Large intestine (tissue), 3 donors: ENCODE data around the gene RPP25. TPM values are rescaled to one million over a fixed set of nuclear protein-coding genes. Genes with fewer than 3 reads are reported as not detected.

ENCODE experiments used
- DNase-seq, 2 donors: peaks; one replicate each; pipeline versions ENCODE4 v3.0.0 to v3.0.0-alpha.2; 2013
- H3K27ac ChIP-seq: one replicate; pipeline ENCODE4 v1.5.1; 2013; ENCODE audit warnings: low read length
- H3K27me3 ChIP-seq: 2 replicates; pipeline ENCODE4 v1.6.1; 2013; ENCODE audit warnings: low read length; ENCODE audit not compliant: control insufficient read depth, insufficient read depth
- H3K36me3 ChIP-seq: 2 replicates; pipeline ENCODE4 v1.6.1; 2013; ENCODE audit warnings: low read length; ENCODE audit not compliant: control insufficient read depth, insufficient read depth
- H3K4me1 ChIP-seq: one replicate; pipeline ENCODE4 v1.6.1; 2013; ENCODE audit warnings: low read length; ENCODE audit not compliant: control insufficient read depth, insufficient read depth
- H3K4me3 ChIP-seq: one replicate; pipeline ENCODE4 v1.5.1; 2013; ENCODE audit warnings: low read length
- H3K9me3 ChIP-seq: one replicate; pipeline ENCODE4 v1.6.1; 2013; ENCODE audit warnings: mild to moderate bottlenecking, low read depth, low read length, moderate library complexity; ENCODE audit not compliant: control insufficient read depth
- WGBS: methylation state at CpG from one replicate; pipeline ENCODE4 v1.1.5; 2013; ENCODE audit warnings: low lambda C conversion rate; ENCODE audit not compliant: insufficient coverage; 5-methylcytosine and 5-hydroxymethylcytosine counted together
- polyA plus RNA-seq: library from polyadenylated mRNA; unstranded; fragments of 120-200 nt; gene quantifications from one replicate; pipeline ENCODE4 v1.2.1, GENCODE V29; 2013

The RPP25 gene
- polyA plus RNA-seq, 1 donor = 6.2 TPM

- H3K4me1 ChIP-seq = no peaks in the 10 kb centered on the region
- no peaks in the 10 kb centered on the region for H3K36me3 ChIP-seq
- 0% methylated on average over 1 of the region's 3 CpGs for WGBS
- no peak for DNase-seq
- no peak overlapping the region for H3K27ac ChIP-seq
- no peaks in the 10 kb centered on the region for H3K9me3 ChIP-seq
- H3K4me3 ChIP-seq = no peak overlapping the region
- H3K27me3 ChIP-seq = peaks cover 26% of the 10 kb centered on the region
Observed at GRCh38 chr15:74964794-74965193, 8.2 kb upstream of the RPP25 start.

DNA sequence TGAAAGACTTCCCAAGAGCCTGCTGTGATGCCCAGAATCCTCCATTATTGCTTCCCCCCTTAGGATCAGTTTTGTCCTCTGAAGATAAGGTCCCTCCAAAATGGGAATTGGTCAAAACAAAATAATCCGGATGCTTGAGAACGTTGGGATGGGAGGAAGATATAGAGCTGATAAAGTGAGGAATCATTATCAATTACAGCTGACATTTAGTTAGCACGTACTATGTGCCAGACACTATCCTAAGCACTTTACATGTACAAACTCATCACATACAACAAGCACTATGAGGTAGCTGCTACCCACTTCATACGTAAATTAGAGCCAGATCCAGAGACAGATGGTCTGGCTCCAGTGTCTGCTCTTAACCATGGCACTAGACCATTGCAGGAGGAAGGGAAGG is 6.6 kb upstream of the RPP25 start:
- H3K4me3 ChIP-seq = no peak overlapping the region
- H3K9me3 ChIP-seq = peaks cover 3% of the 10 kb centered on the region
- H3K36me3 ChIP-seq = no peaks in the 10 kb centered on the region
- peaks cover 42% of the 10 kb centered on the region for H3K27me3 ChIP-seq
- H3K4me1 ChIP-seq = peaks cover 5% of the 10 kb centered on the region
- DNase-seq = no peak
- no peak overlapping the region for H3K27ac ChIP-seq
- no CpG with 5 or more reads among the region's 4 CpGs for WGBS

DNA sequence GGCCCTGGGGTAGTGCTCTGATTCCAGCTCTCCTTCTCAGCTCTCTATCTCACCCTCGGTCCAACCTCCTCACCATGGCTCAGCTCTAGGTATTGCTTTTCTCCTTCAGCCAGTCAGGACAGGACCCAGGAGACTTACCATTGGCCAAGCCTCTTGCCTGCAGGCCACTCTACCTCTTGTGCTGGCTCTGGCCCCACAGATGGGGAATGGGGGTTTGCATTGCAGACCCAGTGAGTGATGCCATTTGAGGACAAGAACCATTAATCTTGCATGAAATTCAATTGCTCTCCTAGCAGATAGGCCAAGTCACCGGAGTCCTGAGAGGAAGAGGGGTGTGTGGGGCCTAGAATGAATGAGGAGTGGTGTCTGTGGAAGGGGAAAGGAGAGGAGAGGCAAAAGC is 6.1 kb upstream of the RPP25 start:
- no peaks in the 10 kb centered on the region for H3K36me3 ChIP-seq

DNA sequence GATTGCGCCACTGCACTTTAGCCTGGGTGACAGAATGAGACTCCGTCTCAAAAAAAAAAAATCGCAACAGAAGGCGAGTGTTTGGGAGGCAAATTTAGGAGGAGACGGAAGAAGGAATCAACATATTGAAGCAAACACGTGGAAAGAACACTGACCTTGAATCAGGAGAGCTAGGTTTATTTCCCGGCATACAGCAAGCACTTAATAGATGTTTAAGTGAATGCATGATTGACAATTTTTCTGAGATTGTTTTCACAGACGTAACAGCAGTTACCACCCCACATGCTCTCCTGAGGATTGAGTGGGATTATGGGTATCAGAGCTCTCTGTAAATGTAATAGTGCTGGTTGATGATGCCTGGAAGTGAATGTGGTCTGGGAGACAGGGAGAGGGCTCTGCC is 5.6 kb upstream of the RPP25 start:
- no peaks in the 10 kb centered on the region for H3K36me3 ChIP-seq
- H3K4me3 ChIP-seq = no peak overlapping the region
- peaks cover 51% of the 10 kb centered on the region for H3K27me3 ChIP-seq
- peaks cover 15% of the 10 kb centered on the region for H3K4me1 ChIP-seq
- 100% methylated on average over 2 of the region's 8 CpGs for WGBS
- no peak for DNase-seq
- H3K9me3 ChIP-seq = peaks cover 3% of the 10 kb centered on the region
- H3K27ac ChIP-seq = no peak overlapping the region

More for the DNA sequence above, 6.1 kb upstream of the RPP25 start:
- WGBS = 83% methylated on average over 1 of the region's 2 CpGs
- no peak overlapping the region for H3K27ac ChIP-seq
- peaks cover 3% of the 10 kb centered on the region for H3K9me3 ChIP-seq
- H3K4me1 ChIP-seq = peaks cover 11% of the 10 kb centered on the region
- no peak for DNase-seq
- H3K27me3 ChIP-seq = peaks cover 46% of the 10 kb centered on the region
- H3K4me3 ChIP-seq = no peak overlapping the region

GRCh38 chr15:74961616-74962015 is 5.0 kb upstream of the RPP25 start:
- peaks cover 19% of the 10 kb centered on the region for H3K4me1 ChIP-seq
- H3K27me3 ChIP-seq = peaks cover 54% of the 10 kb centered on the region
- WGBS = no CpG with 5 or more reads among the region's 5 CpGs
- DNase-seq = no peak
- H3K36me3 ChIP-seq = no peaks in the 10 kb centered on the region
- H3K27ac ChIP-seq = no peak overlapping the region
- peaks cover 3% of the 10 kb centered on the region for H3K9me3 ChIP-seq
- no peak overlapping the region for H3K4me3 ChIP-seq

GRCh38 chr15:74960995-74961588 is 4.5 kb upstream of the RPP25 start:
- Histone ChIP-seq H3K36me3 (no peaks in the 10 kb centered on the region), H3K27me3 (peaks cover 54% of the 10 kb centered on the region), H3K9me3 (peaks cover 3% of the 10 kb centered on the region), H3K4me1 (peaks cover 20% of the 10 kb centered on the region), H3K4me3 (no peak overlapping the region), H3K27ac (no peak overlapping the region)
- WGBS = 57% methylated on average over 1 of the region's 3 CpGs
- no peak for DNase-seq

GRCh38 chr15:74960286-74960685 is 3.7 kb upstream of the RPP25 start:
- DNase-seq = no peak
- Histone ChIP-seq H3K9me3 (peaks cover 5% of the 10 kb centered on the region), H3K4me3 (no peak overlapping the region), H3K4me1 (peaks cover 28% of the 10 kb centered on the region), H3K27ac (no peak overlapping the region), H3K27me3 (peaks cover 60% of the 10 kb centered on the region), H3K36me3 (no peaks in the 10 kb centered on the region)
- WGBS = no CpG with 5 or more reads among the region's 1 CpG

DNA sequence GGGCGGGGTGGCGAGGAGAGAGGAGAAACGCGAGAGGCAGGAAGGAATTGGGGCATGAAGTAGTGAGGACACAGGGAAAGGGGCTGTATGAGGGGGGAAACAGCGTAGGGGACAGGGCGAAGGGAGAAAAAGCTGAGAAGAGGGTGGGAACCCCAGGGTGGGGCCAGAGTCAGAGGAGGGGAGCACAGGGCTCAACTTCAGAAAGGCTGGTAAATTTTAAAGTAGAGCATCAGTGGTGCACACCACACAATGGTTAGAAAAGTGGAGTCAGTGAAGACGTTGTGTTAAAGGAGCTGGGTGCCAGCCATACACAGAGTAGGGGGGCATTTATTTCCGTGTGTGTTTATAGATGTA is 3.0 kb upstream of the RPP25 start:
- H3K4me3 ChIP-seq = no peak overlapping the region
- peaks cover 59% of the 10 kb centered on the region for H3K27me3 ChIP-seq
- H3K27ac ChIP-seq = no peak overlapping the region
- H3K4me1 ChIP-seq = peaks cover 35% of the 10 kb centered on the region
- H3K9me3 ChIP-seq = peaks cover 5% of the 10 kb centered on the region
- no peak for DNase-seq
- no peaks in the 10 kb centered on the region for H3K36me3 ChIP-seq
- 10% methylated on average over 4 of the region's 8 CpGs for WGBS

- 0% methylated on average over 2 of the region's 47 CpGs for WGBS
- peaks cover 40% of the 10 kb centered on the region for H3K4me1 ChIP-seq
Observed at GRCh38 chr15:74958908-74959585, 2.5 kb upstream of the RPP25 start.

GRCh38 chr15:74958320-74958907 is 1.8 kb upstream of the RPP25 start:
- peaks cover 59% of the 10 kb centered on the region for H3K27me3 ChIP-seq
- H3K27ac ChIP-seq = no peak overlapping the region
- H3K36me3 ChIP-seq = no peaks in the 10 kb centered on the region
- WGBS = no CpG with 5 or more reads among the region's 28 CpGs
- peaks cover 44% of the 10 kb centered on the region for H3K4me1 ChIP-seq
- peak; percentile 75 to 93 for DNase-seq
- peaks cover 5% of the 10 kb centered on the region for H3K9me3 ChIP-seq
- peak overlapping the region; percentile 56 for H3K4me3 ChIP-seq

More at GRCh38 chr15:74958908-74959585, 2.5 kb upstream of the RPP25 start:
- Histone ChIP-seq H3K36me3 (no peaks in the 10 kb centered on the region), H3K9me3 (peaks cover 5% of the 10 kb centered on the region), H3K27ac (no peak overlapping the region), H3K4me3 (peak overlapping the region; percentile 56), H3K27me3 (peaks cover 59% of the 10 kb centered on the region)
- peak in 1 of 2 donors; percentile 21 for DNase-seq
